A549 (cell line): Measurements from ENCODE around the gene TBL1XR1. TPM values are rescaled to one million over a fixed set of nuclear protein-coding genes. Genes with fewer than 3 reads are reported as not detected.

Experiments
- ATAC-seq, 2 experiments: fragments of 200-7000 bp in 1 of 2; fragments of >200 bp in 1 of 2; cut with Nextera tagmentation in 1 of 2; cut with Tn5 transposase in 1 of 2; 3 replicates each; pipeline versions ENCODE4 v1.8.0 to v1.9.1; 2018 to 2020; ENCODE audit warnings: mild to moderate bottlenecking in 1 of 2, moderate library complexity in 1 of 2
- CTCF ChIA-PET: fragments of 300-600 bp; sonication (Branson Sonifier 250); formaldehyde crosslinking; extraction: SDS; loops from one replicate; lab custom pipeline; 2021; ENCODE audit warnings: antibody characterized with exemption, inconsistent platforms; lab: Yijun Ruan, JAX
- POLR2A ChIA-PET: fragments of 350-600 bp; formaldehyde crosslinking; extraction: SDS; loops from one replicate; lab custom pipeline; 2021; ENCODE audit warnings: antibody characterized with exemption, inconsistent platforms; lab: Yijun Ruan, JAX
- DNase-seq, 2 experiments: peaks; one replicate each; pipeline versions ENCODE4 v3.0.0 to v3.0.0-alpha.2; 2011 to 2016; ENCODE audit warnings: low read depth in 1 of 2, low spot score in 1 of 2
- FAIRE-seq: peaks from 2 replicates; lab custom pipeline; 2011; peaks lifted over from hg19 to GRCh38; lab: Jason Lieb, UNC
- H3K27ac ChIP-seq, 2 experiments: fragments of >200 bp; sonication (Bioruptor Twin); formaldehyde crosslinking; 3 replicates each; pipeline ENCODE4 v1.5.1; 2016 to 2017
- H3K4me1 ChIP-seq: fragments of >200 bp; sonication (Bioruptor Twin); formaldehyde crosslinking; 3 replicates; pipeline ENCODE4 v1.6.1; 2016
- H3K4me2 ChIP-seq: fragments of >200 bp; sonication (Bioruptor Twin); formaldehyde crosslinking; 3 replicates; pipeline ENCODE4 v1.6.1; 2016
- H3K4me3 ChIP-seq: fragments of >200 bp; sonication (Bioruptor Twin); formaldehyde crosslinking; 3 replicates; pipeline ENCODE4 v1.5.1; 2016
- H3K9me3 ChIP-seq: fragments of >200 bp; sonication (Bioruptor Twin); formaldehyde crosslinking; 3 replicates; pipeline ENCODE4 v1.6.1; 2016
- CEBPB ChIP-seq, 2 experiments: fragments of >200 bp in 1 of 2; sonication (Bioruptor Twin) in 1 of 2; formaldehyde crosslinking in 1 of 2; IDR thresholded peaks; 2 replicates each; pipeline ENCODE4 v1.6.1; 2012 to 2016
- CHD2 ChIP-seq: fragments of 150-350 bp; IDR thresholded peaks from 2 replicates; pipeline ENCODE4 v1.6.1; 2014; ENCODE audit warnings: low read length; ENCODE audit not compliant: partially characterized antibody
- FOSB ChIP-seq: fragments of 250-450 bp; sonication (Bioruptor Pico); IDR thresholded peaks from 2 replicates; pipeline ENCODE4 v1.5.0; 2020; ENCODE audit warnings: mild to moderate bottlenecking, moderate library complexity
- HDAC2 ChIP-seq: fragments of 200-600 bp; sonication (generic); IDR thresholded peaks from 2 replicates; pipeline ENCODE4 v1.6.1; 2016
- JUN ChIP-seq, 2 experiments: fragments of >200 bp; sonication (Bioruptor Twin); formaldehyde crosslinking; IDR thresholded peaks; 2 replicates in 1 of 2; 3 replicates in 1 of 2; pipeline ENCODE4 v1.6.1; 2016 to 2017
- JUNB ChIP-seq: fragments of >200 bp; sonication (Bioruptor Twin); formaldehyde crosslinking; IDR thresholded peaks from 2 replicates; pipeline ENCODE4 v1.6.1; 2016
- KDM5A ChIP-seq: fragments of 200-600 bp; sonication (generic); IDR thresholded peaks from 2 replicates; pipeline ENCODE4 v1.6.1; 2016; ENCODE audit warnings: antibody characterized with exemption, mild to moderate bottlenecking
- MAFK ChIP-seq: fragments of 450-650 bp; IDR thresholded peaks from 2 replicates; pipeline ENCODE4 v1.6.1; 2014; ENCODE audit not compliant: partially characterized antibody
- RAD21 ChIP-seq, 2 experiments: fragments of >200 bp in 1 of 2; sonication (Bioruptor Twin) in 1 of 2; formaldehyde crosslinking in 1 of 2; IDR thresholded peaks in 1 of 2; conservative IDR thresholded peaks in 1 of 2; 2 replicates in 1 of 2; 3 replicates in 1 of 2; pipeline ENCODE4 v1.6.1; 2012 to 2018; ENCODE audit warnings: inconsistent platforms in 1 of 2
- RFX5 ChIP-seq: fragments of 450-650 bp; IDR thresholded peaks from 2 replicates; pipeline ENCODE4 v1.7.1; 2014; ENCODE audit warnings: antibody characterized with exemption, mild to moderate bottlenecking, moderate library complexity
- SMC3 ChIP-seq: fragments of >200 bp; sonication (Bioruptor Twin); formaldehyde crosslinking; IDR thresholded peaks from 3 replicates; pipeline ENCODE4 v1.6.1; 2018; ENCODE audit warnings: inconsistent platforms
- TFCP2L1 ChIP-seq: fragments of 250-450 bp; sonication (Bioruptor Pico); IDR thresholded peaks from 2 replicates; pipeline ENCODE4 v1.5.0; 2021; ENCODE audit warnings: mild to moderate bottlenecking
- WGBS: methylation state at CpG from one replicate; pipeline ENCODE4 v1.1.6; 2017; ENCODE audit errors: missing lambda C conversion rate; 5-methylcytosine and 5-hydroxymethylcytosine counted together
- polyA plus RNA-seq, 4 experiments: library from polyadenylated mRNA; depleted of rRNA in 3 of 4; stranded (reverse); fragments of >200 nt; fragmentation: RNase III in 1 of 4; extraction: RNeasy Plus Mini Kit Qiagen cat#74134 plus additional on column Dnase treatment in 1 of 4; gene quantifications; 2 replicates in 3 of 4; 3 replicates in 1 of 4; pipeline ENCODE4 v1.2.3, GENCODE V29; 2011 to 2017
- TF ChIP-seq, protein P1 (sequence below): fragments of 200-600 bp; sonication (generic); IDR thresholded peaks from 2 replicates; pipeline ENCODE4 v1.6.1; 2016; ENCODE audit warnings: antibody characterized with exemption, mild to moderate bottlenecking, moderate library complexity

The TBL1XR1 gene
- polyA plus RNA-seq, 2 of the 4 experiments (the other 2 are of a cell fraction) = 41.4 to 106 TPM

DNA sequence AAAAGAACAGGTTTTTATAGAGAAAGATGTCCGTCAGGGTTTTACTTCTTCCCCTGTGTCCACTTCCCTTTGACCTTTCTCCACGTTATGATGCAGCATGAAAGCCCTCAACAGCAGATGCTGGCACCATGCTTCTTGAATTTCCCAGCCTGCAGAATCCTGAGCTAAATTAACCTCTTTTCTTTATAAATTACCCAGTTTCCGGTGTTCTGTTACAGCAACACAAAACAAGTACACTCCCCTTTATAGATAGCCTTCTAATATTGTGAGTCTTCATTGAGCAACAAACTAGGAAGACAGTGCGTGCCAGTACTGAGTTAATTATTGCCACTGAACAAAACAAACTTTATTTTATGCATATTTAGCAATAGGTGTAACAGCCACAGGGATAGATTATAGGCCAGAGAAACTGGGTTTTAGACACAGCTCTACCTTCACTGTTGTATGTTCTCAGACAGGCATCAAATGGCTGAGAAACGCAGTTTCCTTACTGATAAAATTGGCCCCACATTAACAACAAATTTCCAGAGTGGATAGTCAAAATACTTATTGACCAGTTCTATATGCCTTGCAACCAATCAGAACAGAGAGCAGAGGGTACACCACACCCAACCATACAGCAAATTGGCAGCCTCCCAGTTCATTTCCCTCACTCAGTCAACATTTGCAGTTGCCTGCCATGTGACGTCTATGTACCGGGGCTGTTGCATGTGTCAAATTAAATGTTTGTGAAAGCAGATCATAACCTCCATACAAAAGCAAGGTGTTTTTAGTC lies 14.4 kb upstream of the TBL1XR1 start:
- H3K4me2 ChIP-seq = peak overlapping the region; percentile 36; the same call in 2 of the 3 replicates
- DNase-seq = peak in 1 of 2 experiments; percentile 74
- FAIRE-seq = no peak
- H3K4me3 ChIP-seq = no peak overlapping the region
- WGBS = 40% methylated on average over 7 of the region's 7 CpGs
- TF ChIP-seq CEBPB (IDR thresholded peaks at IDR 0.05) = 0 out of 4 replicates have a peak, but pooled peaks of 1 of the 2 experiments have one; percentile 25
- no peak for TF ChIP-seq KDM5A
- H3K27ac ChIP-seq = peak overlapping the region; percentile 19 to 32; a peak in 3 of 6 replicates
- POLR2A ChIA-PET = no interaction called here
- CTCF ChIA-PET = no interaction called here
- H3K4me1 ChIP-seq = peaks cover 14% of the 10 kb centered on the region
- peak in 1 of 2 experiments; percentile 81; a peak in 3 of 6 replicates for ATAC-seq
- H3K9me3 ChIP-seq = no peaks in the 10 kb centered on the region

DNA sequence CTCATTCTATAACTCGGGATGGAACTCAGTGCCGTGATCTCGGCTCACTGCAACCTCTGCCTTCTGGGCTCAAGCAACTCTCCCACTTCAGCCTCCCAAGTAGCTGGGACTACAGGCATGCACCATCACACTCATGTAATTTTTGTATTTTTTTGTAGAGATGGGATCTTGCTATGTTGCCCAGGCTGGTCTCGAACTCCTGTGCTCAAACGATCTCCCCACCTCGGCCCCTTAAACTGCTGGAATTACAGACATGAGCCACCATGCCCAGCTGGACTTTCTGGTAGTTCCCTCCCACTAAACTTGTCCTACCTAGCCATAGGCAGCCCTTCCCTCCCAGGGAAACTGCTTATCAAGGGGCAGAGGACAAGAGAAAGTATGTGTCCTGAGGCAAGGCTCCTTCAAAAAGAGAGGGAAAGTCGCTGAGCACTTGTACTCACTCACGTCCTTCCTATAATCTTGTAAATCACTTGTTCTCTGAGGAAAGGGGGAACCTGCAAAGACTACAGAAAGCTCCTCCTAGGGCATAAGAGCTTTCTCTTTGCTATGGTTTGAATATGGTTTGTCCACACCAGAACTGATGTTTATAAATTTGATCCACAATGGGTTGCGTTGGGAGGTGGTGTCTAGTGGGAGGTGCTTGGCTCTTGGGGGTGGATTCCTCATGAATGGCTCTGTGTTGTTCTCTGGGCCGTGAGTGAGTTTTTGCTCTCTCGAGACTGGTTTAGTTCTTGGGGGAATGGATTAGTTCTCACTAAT lies 13.6 kb upstream of the TBL1XR1 start:
- H3K4me3 ChIP-seq = no peak overlapping the region
- FAIRE-seq (no peak), DNase-seq (no peak)
- POLR2A ChIA-PET = no interaction called here
- TF ChIP-seq, protein P1, sequence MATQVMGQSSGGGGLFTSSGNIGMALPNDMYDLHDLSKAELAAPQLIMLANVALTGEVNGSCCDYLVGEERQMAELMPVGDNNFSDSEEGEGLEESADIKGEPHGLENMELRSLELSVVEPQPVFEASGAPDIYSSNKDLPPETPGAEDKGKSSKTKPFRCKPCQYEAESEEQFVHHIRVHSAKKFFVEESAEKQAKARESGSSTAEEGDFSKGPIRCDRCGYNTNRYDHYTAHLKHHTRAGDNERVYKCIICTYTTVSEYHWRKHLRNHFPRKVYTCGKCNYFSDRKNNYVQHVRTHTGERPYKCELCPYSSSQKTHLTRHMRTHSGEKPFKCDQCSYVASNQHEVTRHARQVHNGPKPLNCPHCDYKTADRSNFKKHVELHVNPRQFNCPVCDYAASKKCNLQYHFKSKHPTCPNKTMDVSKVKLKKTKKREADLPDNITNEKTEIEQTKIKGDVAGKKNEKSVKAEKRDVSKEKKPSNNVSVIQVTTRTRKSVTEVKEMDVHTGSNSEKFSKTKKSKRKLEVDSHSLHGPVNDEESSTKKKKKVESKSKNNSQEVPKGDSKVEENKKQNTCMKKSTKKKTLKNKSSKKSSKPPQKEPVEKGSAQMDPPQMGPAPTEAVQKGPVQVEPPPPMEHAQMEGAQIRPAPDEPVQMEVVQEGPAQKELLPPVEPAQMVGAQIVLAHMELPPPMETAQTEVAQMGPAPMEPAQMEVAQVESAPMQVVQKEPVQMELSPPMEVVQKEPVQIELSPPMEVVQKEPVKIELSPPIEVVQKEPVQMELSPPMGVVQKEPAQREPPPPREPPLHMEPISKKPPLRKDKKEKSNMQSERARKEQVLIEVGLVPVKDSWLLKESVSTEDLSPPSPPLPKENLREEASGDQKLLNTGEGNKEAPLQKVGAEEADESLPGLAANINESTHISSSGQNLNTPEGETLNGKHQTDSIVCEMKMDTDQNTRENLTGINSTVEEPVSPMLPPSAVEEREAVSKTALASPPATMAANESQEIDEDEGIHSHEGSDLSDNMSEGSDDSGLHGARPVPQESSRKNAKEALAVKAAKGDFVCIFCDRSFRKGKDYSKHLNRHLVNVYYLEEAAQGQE = no peak
- TF ChIP-seq, all 56 proteins: peak for 0
- no peak for ATAC-seq
- peaks cover 14% of the 10 kb centered on the region for H3K4me1 ChIP-seq
- CTCF ChIA-PET = no interaction called here
- 90% methylated on average over 9 of the region's 11 CpGs for WGBS
- no peaks in the 10 kb centered on the region for H3K9me3 ChIP-seq
- H3K4me2 ChIP-seq = peak overlapping the region; percentile 36; the same call in 1 of the 3 replicates
- peak overlapping the region; percentile 19 to 32; a peak in 3 of 6 replicates for H3K27ac ChIP-seq

DNA sequence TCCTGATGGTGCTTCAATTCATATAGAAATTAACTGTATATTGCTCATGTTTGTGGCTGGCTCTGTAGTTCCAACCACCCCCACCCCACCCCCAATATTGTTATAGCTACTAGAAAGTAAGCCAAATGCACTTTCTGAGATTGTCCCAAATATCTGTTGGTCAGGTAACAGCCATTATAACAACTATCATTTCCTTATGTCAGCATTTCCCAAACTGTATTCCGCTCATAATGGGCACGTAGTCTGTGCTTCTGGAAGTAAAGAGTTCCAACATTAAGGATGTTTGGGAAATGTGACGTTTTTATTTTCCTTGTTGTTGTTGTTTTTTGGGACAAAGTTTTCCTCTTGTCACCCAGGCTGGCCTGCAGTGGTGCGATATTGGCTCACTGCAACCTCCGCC lies 12.2 kb upstream of the TBL1XR1 start:
- 92% methylated on average over 5 of the region's 5 CpGs for WGBS
- Histone ChIP-seq H3K27ac (no peak overlapping the region), H3K4me1 (peaks cover 14% of the 10 kb centered on the region), H3K9me3 (no peaks in the 10 kb centered on the region), H3K4me3 (no peak overlapping the region), H3K4me2 (no peak overlapping the region)
- ChIA-PET POLR2A (no interaction called here), CTCF (interaction anchor here (1.0 kb wide), 1 partner anchor 1152 kb away, joined by 3 read pairs; no protein-coding TSS in a partner anchor)
- DNase-seq = no peak
- FAIRE-seq = no peak
- no peak for TF ChIP-seq RFX5
- no peak for TF ChIP-seq SMC3
- TF ChIP-seq MAFK = peak; percentile 40
- TF ChIP-seq TFCP2L1 (CRISPR knock-in tag) = no peak
- TF ChIP-seq FOSB (CRISPR knock-in tag) = no peak
- TF ChIP-seq HDAC2 = no peak
- TF ChIP-seq RAD21 (conservative IDR thresholded peaks at IDR 0.05 in 1 of 2, IDR thresholded peaks at IDR 0.05 in 1 of 2) = no peak
- no peak for ATAC-seq

DNA sequence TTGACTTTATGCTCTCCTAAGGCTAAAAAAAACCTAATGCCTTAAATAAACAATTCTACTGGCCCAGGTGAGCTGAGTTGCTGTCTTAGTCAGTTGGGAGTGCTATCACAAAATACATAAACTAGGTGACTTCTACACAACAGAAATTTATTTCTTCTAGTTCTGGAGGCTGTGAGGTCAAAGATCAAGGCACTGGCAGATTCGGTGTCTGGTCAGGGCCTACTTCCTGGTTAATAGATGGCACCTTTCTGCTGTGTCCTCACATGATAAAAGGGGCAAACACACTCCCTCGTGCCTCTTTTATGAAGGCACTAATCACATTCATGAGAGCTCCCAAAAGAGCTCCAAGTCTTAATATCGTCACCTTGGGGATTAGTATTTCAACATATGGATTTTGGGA lies 11.5 kb upstream of the TBL1XR1 start:
- 49% methylated on average over 3 of the region's 3 CpGs for WGBS
- H3K9me3 ChIP-seq = no peaks in the 10 kb centered on the region
- H3K27ac ChIP-seq = no peak overlapping the region
- POLR2A ChIA-PET = no interaction called here
- H3K4me1 ChIP-seq = peaks cover 14% of the 10 kb centered on the region
- no peak for FAIRE-seq
- no peak for ATAC-seq
- DNase-seq = no peak
- H3K4me2 ChIP-seq = no peak overlapping the region
- CTCF ChIA-PET = interaction anchor here (1.0 kb wide), 1 partner anchor 1153 kb away, joined by 3 read pairs; no protein-coding TSS in a partner anchor
- no peak overlapping the region for H3K4me3 ChIP-seq
- TF ChIP-seq CHD2 (no peak), MAFK (no peak), JUNB (no peak), JUN (IDR thresholded peaks at IDR 0.05) (no peak), RFX5 (no peak), SMC3 (no peak), RAD21 (conservative IDR thresholded peaks at IDR 0.05 in 1 of 2, IDR thresholded peaks at IDR 0.05 in 1 of 2) (no peak)
- TF ChIP-seq, all 56 proteins: peak for 0
